HepG2 (cell line): ENCODE data around the gene ANKS6. TPM values are rescaled to one million over a fixed set of nuclear protein-coding genes. Genes with fewer than 3 reads are reported as not detected.

Experiments
- ATAC-seq: fragments of 200-7000 bp; cut with Tn5 transposase; 3 replicates; pipeline ENCODE4 v1.9.1; 2020; ENCODE audit warnings: mild to moderate bottlenecking, moderate library complexity
- BruUV-seq: library from RNA; stranded (reverse); fragments of 400-500 nt; replicated peaks from 2 replicates; lab custom pipeline; 2021; lab: Mats Ljungman, UMichigan
- CTCF ChIA-PET: fragments of 300-600 bp; formaldehyde crosslinking; extraction: SDS; loops from one replicate; lab custom pipeline; 2021; ENCODE audit warnings: low total read pairs, inconsistent platforms, low intra/inter-chr PET ratio; lab: Yijun Ruan, JAX
- POLR2A ChIA-PET: fragments of 350-600 bp; sonication (Branson Sonifier 250); formaldehyde crosslinking; loops from one replicate; lab custom pipeline; 2020; ENCODE audit warnings: antibody characterized with exemption, inconsistent platforms; lab: Yijun Ruan, JAX
- DNase-seq: peaks from one replicate; pipeline ENCODE4 v3.0.0-alpha.2; 2015; ENCODE audit warnings: low spot score
- FAIRE-seq: peaks from 3 replicates; lab custom pipeline; 2011; peaks lifted over from hg19 to GRCh38; lab: Jason Lieb, UNC
- H2AFZ ChIP-seq: one replicate; pipeline ENCODE4 v1.6.1; 2011; ENCODE audit warnings: low read length, inconsistent platforms
- H3K27ac ChIP-seq: fragments of 300-600 bp; 3 replicates; pipeline ENCODE4 v1.8.0; 2011; ENCODE audit warnings: mixed run types, mild to moderate bottlenecking, mixed read lengths, low read length, inconsistent platforms; ENCODE audit not compliant: insufficient read depth; ENCODE audit errors: extremely low read length
- H3K27me3 ChIP-seq, 2 experiments: fragments of 200-600 bp in 1 of 2; 2 replicates in 1 of 2; 3 replicates in 1 of 2; pipeline versions ENCODE4 v1.6.0 to v1.8.0; 2011; ENCODE audit warnings: low read length in 2 of 2, mild to moderate bottlenecking in 2 of 2, moderate library complexity in 2 of 2, inconsistent platforms in 1 of 2; ENCODE audit not compliant: insufficient read depth in 2 of 2, control insufficient read depth in 1 of 2
- H3K36me3 ChIP-seq, 2 experiments: fragments of 200-600 bp in 1 of 2; replicated peaks in 1 of 2; 2 replicates in 1 of 2; 3 replicates in 1 of 2; pipeline versions ENCODE4 v1.5.1 to v1.8.0; 2011; ENCODE audit warnings: low read length in 2 of 2, inconsistent platforms in 1 of 2; ENCODE audit not compliant: insufficient read depth in 2 of 2, control insufficient read depth in 1 of 2
- H3K4me1 ChIP-seq: 2 replicates; pipeline ENCODE4 v1.5.1; 2012; ENCODE audit warnings: low read length, inconsistent platforms; ENCODE audit not compliant: insufficient read depth
- H3K4me2 ChIP-seq: 2 replicates; pipeline ENCODE4 v1.6.0; 2011; ENCODE audit warnings: low read depth, low read length, inconsistent platforms
- H3K4me3 ChIP-seq, 3 experiments: fragments of 200-600 bp in 1 of 3; sonication (generic), shearing (Covaris generic) in 1 of 3; replicated peaks in 1 of 3; 2 replicates each; pipeline ENCODE4 v1.5.1; 2011 to 2016; ENCODE audit warnings: low read length in 3 of 3, inconsistent platforms in 2 of 3, low read depth in 2 of 3, mild to moderate bottlenecking in 2 of 3, control low read depth in 1 of 3, mixed read lengths in 1 of 3; ENCODE audit not compliant: insufficient read depth in 1 of 3
- H3K79me2 ChIP-seq: one replicate; pipeline ENCODE4 v1.6.1; 2011; ENCODE audit warnings: low read length, inconsistent platforms; ENCODE audit not compliant: insufficient read depth
- H3K9ac ChIP-seq: 2 replicates; pipeline ENCODE4 v1.6.0; 2011; ENCODE audit warnings: mild to moderate bottlenecking, low read depth, low read length, inconsistent platforms; ENCODE audit not compliant: insufficient read depth
- H3K9me3 ChIP-seq: 2 replicates; pipeline ENCODE4 v1.5.1; 2012; ENCODE audit warnings: mild to moderate bottlenecking, low read length
- H4K20me1 ChIP-seq: 2 replicates; pipeline ENCODE4 v1.6.0; 2011; ENCODE audit warnings: inconsistent platforms, mild to moderate bottlenecking, low read length, moderate library complexity; ENCODE audit not compliant: insufficient read depth
- KMT2A ChIP-seq: sonication (generic); formaldehyde crosslinking; IDR thresholded peaks from 2 replicates; pipeline ENCODE4 v1.4.0; 2020; ENCODE audit warnings: missing genetic modification reagents
- MTA3 ChIP-seq: sonication (generic); formaldehyde crosslinking; IDR thresholded peaks from 2 replicates; pipeline ENCODE4 v1.4.0; 2020; ENCODE audit warnings: missing genetic modification reagents
- PRMT3 ChIP-seq: sonication (generic); formaldehyde crosslinking; IDR thresholded peaks from 2 replicates; pipeline ENCODE4 v1.8.1; 2022; ENCODE audit warnings: low read depth, mild to moderate bottlenecking, moderate library complexity, missing genetic modification reagents, borderline replicate concordance
- ZBTB33 ChIP-seq: sonication (generic); formaldehyde crosslinking; IDR thresholded peaks from 2 replicates; pipeline ENCODE4 v1.4.0; 2020; ENCODE audit warnings: missing genetic modification reagents
- ZNF124 ChIP-seq: sonication (generic); formaldehyde crosslinking; IDR thresholded peaks from 2 replicates; pipeline ENCODE4 v1.4.0; 2020; ENCODE audit warnings: missing genetic modification reagents
- ZNF773 ChIP-seq: sonication (generic); formaldehyde crosslinking; IDR thresholded peaks from 2 replicates; pipeline ENCODE4 v1.4.0; 2020; ENCODE audit warnings: missing genetic modification reagents, borderline replicate concordance
- WGBS: methylation state at CpG from one replicate; pipeline ENCODE4 v1.1.6; 2017; ENCODE audit warnings: low lambda C conversion rate; 5-methylcytosine and 5-hydroxymethylcytosine counted together
- in situ Hi-C: cut with HindIII; loops from 2 replicates; pipeline ENCODE4 v1.10.0; 2017; ENCODE audit warnings: low pct_unique_long_range_greater_than_20kb; ENCODE audit not compliant: extremely low pct_ligation_motif_present
- intact Hi-C: fragments of 100-400 bp; cut with micrococcal nuclease; formaldehyde crosslinking; loops from one replicate; pipeline ENCODE4 v1.10.0; 2022; ENCODE audit not compliant: unreplicated experiment
- polyA plus RNA-seq, 8 experiments: library from polyadenylated mRNA; depleted of rRNA in 3 of 8; stranded (reverse) in 7 of 8; unstranded in 1 of 8; fragments of >200 nt; fragmentation: Illumina TruSeq in 4 of 8; extraction: Trizol in 4 of 8; gene quantifications; 2 replicates each; pipeline versions ENCODE4 v1.2.1 to v1.2.3, GENCODE V29; 2011 to 2016; ENCODE audit warnings: low read depth in 4 of 8, missing spikeins in 1 of 8, mixed read lengths in 1 of 8; ENCODE audit not compliant: insufficient read depth in 1 of 8
- total RNA-seq, 5 experiments: library from RNA; depleted of rRNA; stranded (reverse); fragments of >200 nt; fragmentation: Illumina TruSeq; extraction: Trizol; gene quantifications; 2 replicates each; pipeline ENCODE4 v1.2.3, GENCODE V29; 2016; ENCODE audit warnings: low read depth in 1 of 5
- TF ChIP-seq, protein P1 (sequence below): sonication (generic); formaldehyde crosslinking; conservative IDR thresholded peaks from 2 replicates; pipeline ENCODE4 v1.4.0; 2020; ENCODE audit warnings: missing genetic modification reagents

The ANKS6 gene
- total and polyA plus RNA-seq, 2 of the 13 experiments (the other 11 are each of a cell fraction or from before 2014, with no cell fraction given), result 8.8 to 10.7 TPM

DNA sequence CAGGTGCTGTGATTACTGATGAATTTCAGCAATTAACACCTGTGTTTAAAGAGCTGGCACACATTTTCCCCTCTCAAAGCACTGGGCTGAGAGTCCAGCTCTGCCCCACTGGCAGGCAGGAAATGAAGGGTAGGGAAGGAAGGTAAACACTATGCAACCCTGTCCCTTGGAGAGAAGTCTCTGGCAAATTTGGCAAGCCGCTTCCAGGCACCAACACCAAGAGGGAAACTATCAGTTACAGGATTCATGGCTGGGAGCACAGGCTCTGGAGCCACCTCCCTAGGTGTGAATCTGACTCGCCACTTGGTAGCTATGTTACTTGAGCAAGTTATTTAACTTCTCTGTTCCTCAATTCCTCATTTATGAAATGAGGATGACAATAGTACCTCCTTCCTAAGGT lies 3.3 kb downstream of the ANKS6 start (continued):
- TF ChIP-seq PRMT3 (no peak), ZNF124 (CRISPR knock-in tag) (no peak), ZNF773 (no peak), KMT2A (CRISPR knock-in tag) (no peak)
- TF ChIP-seq, protein P1, sequence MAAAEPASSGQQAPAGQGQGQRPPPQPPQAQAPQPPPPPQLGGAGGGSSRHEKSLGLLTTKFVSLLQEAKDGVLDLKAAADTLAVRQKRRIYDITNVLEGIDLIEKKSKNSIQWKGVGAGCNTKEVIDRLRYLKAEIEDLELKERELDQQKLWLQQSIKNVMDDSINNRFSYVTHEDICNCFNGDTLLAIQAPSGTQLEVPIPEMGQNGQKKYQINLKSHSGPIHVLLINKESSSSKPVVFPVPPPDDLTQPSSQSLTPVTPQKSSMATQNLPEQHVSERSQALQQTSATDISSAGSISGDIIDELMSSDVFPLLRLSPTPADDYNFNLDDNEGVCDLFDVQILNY (CRISPR knock-in tag), result no peak
- TF ChIP-seq, all 625 proteins: peak for 0

DNA sequence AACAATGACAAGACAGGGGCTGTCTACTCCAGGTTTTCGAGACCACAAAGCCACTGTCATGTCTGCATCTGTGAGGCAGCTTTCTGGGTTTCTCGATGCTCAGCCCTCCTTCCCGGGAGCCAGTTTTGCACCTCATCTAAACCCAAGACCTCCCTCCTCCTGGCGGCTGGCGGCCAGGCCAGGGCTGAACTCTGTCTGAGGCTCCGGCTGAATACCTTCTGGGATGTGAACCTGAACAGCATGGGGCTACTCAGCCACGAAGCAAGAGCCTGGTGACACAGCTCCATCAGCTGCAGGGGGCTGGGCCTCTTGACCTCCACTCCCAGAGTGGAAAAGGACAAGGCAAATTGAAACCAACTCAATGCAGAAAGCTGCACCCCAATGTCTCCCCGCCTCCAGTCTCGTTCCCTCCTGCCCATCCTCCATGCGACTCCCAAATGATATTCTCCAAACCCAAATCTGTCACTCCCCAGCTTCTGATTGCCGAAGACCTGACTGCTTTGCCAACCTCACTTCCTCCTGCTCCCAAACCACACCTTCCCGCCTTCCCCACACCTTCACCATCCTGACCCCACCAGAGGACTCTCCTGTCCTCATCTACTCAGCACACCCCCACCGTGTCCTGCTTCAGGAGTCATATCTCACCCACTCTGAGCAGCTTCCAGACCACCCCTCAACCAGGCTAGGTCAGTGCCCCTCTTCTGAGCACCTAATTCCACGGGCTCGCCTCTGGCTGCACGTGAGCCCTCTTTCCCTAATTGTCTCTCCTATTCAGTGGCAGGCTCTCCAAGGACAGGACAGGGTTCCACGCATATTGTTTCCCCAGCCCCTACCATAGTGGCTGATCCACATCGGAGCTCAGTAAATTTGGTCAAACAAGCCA lies 4.5 kb downstream of the ANKS6 start:
- TF ChIP-seq ZBTB33 (CRISPR knock-in tag) (peak; percentile 47; the same call in 1 of the 2 replicates), MTA3 (no peak)
- ATAC-seq (no peak), FAIRE-seq (no peak), DNase-seq (no peak)
- Histone ChIP-seq H3K9ac (no peak overlapping the region), H3K9me3 (no peaks in the 10 kb centered on the region), H4K20me1 (peaks cover 3% of the 10 kb centered on the region; the same call in 1 of the 2 replicates), H3K27ac (no peak overlapping the region), H3K4me3 (no peak overlapping the region), H3K4me1 (peaks cover 11% of the 10 kb centered on the region), H3K79me2 (no peaks in the 10 kb centered on the region), H3K4me2 (no peak overlapping the region), H2AFZ (no peak overlapping the region), H3K36me3 (peaks cover 0 to 6% of the 10 kb centered on the region in 2 experiments; a peak in 2 of 5 replicates), H3K27me3 (no peaks in the 10 kb centered on the region; a peak in 1 of 5 replicates)
- intact Hi-C loops, result no loop called here
- 83% methylated on average over 13 of the region's 18 CpGs for WGBS
- no TSS peak for BruUV-seq
- ChIA-PET POLR2A (no interaction called here), CTCF (interaction anchor here (0.9 kb wide), 1 partner anchor 476 kb away, joined by 6 read pairs; no protein-coding TSS in a partner anchor)
- in situ Hi-C loops, result no loop called here
